ENCODE data around the gene EHBP1L1.

EHBP1L1 gene

DNA sequence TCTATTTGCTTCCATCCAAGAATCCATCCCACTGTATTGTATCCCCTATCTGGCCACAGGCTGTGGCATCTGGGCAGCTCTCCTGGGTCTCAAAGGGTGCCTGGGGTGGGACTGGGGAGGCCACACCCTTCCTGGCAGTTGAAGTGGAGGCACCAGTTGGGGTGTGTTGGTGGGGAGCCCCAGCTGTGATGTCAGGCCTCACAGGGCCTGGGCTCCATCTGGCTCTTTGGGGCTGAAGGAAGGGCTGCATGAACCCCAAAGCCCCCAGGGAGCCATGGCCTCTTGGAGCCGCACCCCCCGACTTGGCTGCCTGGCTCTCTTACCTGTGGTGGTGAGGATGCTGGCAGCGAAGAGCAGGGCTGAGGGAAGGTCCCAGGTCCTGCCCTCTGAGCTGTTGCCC lies 19.3 kb downstream of the EHBP1L1 start:
- no peak for DNase-seq (ENCODE audit: low read depth in 2 of 2)

GRCh38 chr11:65595543-65596281 lies 19.9 kb downstream of the EHBP1L1 start, which contains the start of gene KCNK7:
Gene KCNK7, minus strand, starts transcription at chr11:65595800. Its CDS starts 28 bp downstream, at chr11:65595772.
- DNase-seq (ENCODE audit: low read depth in 2 of 2): no peak

DNA sequence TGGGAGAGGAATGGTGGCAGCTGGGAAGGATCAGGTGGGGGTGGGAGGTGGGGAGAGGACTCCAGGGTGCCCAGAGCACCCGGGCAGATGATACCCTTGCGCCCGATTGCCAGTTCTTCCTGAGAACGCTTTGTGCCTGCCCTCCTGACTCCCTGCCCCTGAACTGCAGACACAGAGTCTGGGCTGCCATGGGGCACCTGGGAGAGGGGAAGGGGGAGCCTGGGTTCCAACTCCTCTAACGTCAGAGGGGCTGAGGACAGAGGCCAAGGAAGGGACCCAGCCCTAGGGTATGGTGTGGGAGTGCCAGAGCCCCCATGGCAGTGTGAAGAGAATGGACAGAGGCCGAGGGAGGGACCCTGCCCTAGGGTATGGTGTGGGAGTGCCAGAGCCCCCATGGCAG lies 20.7 kb downstream of the EHBP1L1 start:
- no peak for DNase-seq (ENCODE audit: low read depth in 2 of 2)

GRCh38 chr11:65598258-65598699 lies 22.4 kb downstream of the EHBP1L1 start:
- no peak for DNase-seq (ENCODE audit: low read depth in 2 of 2)

- DNase-seq (ENCODE audit: low read depth in 2 of 2): no peak
Observed at GRCh38 chr11:65599216-65599954, 23.5 kb downstream of the EHBP1L1 start.

GRCh38 chr11:65599955-65600246 lies 24.0 kb downstream of the EHBP1L1 start:
- no peak for DNase-seq (ENCODE audit: low read depth in 2 of 2)

DNA sequence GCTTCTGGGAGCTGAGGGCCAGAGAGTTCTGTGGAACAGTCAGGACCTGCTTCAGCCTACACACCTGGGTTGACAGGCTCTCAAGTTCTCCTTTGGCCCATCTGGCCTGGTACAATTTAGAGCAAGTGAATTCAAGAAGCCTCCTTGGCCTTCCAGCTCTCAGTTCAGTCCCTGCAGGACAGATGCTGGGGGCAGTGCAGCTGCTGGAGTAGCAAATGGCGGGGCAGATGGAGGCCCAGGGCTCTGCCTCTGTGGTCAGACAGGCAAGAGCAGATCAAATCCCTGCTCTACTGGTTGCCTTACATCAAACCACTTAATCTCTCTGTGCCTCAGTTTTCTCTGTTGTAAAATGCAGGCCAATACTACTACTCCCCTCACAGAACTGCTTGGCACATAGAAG lies 28.4 kb downstream of the EHBP1L1 start:
- no peak for DNase-seq (ENCODE audit: low read depth in 2 of 2)

GRCh38 chr11:65606876-65607613 lies 31.2 kb downstream of the EHBP1L1 start:
- no peak for DNase-seq (ENCODE audit: low read depth in 2 of 2)

DNA sequence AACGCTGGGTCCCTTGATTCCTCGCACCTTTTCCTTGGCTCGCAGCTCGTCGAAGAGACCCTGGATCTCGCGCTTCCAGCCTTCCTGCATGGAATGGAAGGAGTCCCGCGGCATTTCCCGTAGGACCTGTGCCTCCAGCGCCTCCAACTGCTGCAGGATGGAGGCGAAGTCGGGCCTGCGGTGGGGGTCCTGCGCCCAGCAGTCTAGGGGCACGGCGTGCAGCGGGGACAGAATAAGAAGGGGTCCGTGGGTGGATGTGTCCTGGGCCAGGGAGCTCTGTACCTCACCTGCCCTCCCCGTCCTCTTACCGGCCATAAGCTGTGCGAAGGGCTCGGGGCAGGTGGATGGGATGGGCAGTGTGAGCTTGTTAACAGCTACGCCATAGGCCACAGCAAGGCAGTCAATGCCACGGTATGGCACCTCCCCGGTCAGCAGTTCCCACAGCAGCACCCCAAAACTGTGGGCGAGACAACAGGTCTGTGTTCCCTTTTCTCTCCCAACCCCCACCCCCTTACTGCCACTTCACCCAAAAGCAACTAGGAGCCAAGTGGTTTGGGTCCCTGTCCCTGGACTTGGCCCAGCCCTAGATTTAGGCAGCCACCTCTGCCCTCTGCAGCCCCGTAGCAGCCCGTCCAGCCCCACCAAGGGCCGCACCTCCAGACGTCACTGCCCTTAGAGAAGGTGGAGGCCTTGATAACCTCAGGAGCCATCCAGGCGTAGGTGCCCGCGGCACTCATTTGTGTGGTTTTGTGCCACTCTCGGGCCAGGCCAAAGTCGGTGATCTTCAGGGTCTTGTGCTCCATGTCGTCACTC lies 32.0 kb downstream of the EHBP1L1 start:
- DNase-seq (ENCODE audit: low read depth in 2 of 2): no peak

- no peak for DNase-seq (ENCODE audit: low read depth in 2 of 2)
Observed at GRCh38 chr11:65609229-65609628, 33.4 kb downstream of the EHBP1L1 start.

DNA sequence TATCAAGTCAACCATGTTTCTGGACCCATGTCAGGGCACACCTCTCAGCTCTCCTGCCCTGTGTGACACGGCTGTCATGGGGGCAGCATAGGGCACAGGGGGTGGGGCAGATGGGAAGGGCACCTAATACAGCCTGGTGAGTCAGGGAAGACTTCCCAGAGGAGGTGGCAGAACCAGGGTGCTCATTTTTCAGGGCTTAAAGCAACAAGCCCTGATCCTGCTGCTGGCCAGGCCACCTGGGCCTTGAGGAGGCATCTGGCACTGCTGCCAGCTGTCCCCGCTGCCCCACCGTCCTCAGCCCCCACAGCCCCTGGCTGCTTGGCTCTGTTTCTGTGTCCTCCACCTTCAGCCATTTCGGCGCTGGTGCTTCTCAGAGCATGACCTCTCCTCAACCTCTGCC lies 33.8 kb downstream of the EHBP1L1 start:
- no peak for DNase-seq (ENCODE audit: low read depth in 2 of 2)

GRCh38 chr11:65610404-65610803 lies 34.6 kb downstream of the EHBP1L1 start:
- no peak for DNase-seq (ENCODE audit: low read depth in 2 of 2)

DNA sequence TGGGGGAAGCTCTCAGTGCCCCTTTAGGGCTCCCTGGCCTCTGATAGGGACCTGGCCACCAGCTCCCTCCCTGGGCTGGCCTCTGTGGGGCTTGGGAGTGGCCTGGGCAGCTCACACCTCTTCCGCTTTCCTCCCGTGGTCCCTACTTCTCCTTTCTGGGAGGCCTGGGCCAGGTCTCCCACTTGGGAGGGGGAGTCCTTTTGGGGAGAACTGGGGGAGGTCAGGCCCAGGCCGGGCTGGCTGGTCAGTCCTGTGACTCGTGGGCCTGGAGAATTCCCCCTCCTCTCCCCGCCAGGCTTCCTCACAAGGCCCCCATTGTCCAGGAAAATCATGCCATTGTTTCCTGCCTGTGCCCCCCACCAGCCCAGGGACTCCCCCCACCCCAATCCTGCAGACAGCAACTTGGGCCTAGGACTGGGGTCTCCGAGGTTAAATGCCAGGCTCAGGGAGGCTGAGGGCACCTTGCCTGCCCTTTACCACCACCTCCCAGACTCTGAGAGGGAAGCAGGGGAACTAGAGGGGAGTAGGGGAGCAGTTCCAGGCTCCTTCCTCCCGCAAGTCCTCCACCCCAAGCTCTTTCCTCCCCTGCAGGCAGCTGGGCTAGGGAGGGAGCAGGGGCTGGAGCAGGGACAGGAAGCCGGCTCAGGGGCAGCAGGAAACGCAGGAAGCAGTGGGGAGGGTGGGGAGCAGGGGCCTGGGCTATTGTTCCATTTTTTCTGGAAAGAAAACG lies 35.3 kb downstream of the EHBP1L1 start:
- no peak for DNase-seq (ENCODE audit: low read depth in 2 of 2)

DNA sequence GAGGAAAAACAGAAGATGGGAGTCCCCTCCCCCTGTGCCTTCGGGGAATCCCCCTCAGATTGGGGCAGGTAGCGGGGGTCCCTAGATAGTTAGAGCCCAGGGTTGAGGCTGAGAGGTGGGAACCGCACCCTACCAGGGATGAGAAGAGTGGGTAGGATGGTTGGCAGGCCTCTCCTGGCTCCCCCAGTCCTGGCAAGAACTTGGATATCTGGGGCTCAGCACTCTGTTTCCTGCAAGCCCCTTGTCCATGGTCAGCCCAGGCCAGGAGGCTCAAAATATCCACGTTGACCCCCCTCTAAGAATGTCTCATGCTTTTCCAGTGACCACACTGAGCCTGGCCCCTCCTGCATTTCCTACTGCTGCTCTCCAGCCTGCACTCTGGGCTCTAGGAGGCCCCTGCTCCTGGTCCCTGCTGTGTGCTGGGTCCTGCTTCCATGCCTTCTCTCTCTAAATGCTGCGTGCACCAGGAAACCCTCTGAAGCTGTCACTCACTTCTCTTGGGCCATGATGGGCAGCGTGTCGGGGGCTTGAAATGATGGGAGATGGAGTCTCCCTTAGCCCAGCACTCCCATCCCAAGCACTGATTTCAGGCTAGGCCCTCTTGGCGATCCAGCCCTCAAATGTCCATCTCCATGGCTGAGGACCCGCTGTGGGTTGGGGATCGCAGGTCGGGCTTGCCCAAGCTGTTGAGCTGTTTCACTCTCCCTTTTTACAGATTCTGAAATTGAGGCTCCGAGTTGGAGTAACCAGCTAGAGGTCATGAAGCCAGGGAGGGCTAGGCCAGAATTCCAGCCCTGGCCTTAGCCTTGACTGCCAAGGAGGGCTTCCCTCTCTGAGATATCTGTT lies 36.1 kb downstream of the EHBP1L1 start:
- DNase-seq (ENCODE audit: low read depth in 2 of 2): no peak

DNA sequence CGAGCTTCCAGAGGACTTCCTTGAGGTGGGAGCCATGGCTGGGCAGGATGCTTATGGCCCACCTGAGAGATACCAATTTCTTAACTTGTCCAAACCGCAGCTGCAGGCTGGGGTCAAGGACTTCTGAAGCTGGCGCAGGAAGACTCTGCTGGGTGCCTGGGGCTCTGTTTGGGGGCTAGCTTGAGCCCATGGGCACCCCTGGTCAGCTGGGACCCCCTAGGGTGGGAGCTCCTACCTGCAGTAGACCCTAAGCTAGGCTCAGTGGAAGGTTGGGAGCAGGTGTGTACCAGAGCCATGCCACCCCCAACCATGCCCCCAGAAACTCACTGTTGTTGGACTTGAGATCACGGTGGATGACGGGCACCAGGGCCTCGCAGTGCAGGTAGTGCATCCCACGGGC lies 36.8 kb downstream of the EHBP1L1 start:
- DNase-seq (ENCODE audit: low read depth in 2 of 2): no peak

DNA sequence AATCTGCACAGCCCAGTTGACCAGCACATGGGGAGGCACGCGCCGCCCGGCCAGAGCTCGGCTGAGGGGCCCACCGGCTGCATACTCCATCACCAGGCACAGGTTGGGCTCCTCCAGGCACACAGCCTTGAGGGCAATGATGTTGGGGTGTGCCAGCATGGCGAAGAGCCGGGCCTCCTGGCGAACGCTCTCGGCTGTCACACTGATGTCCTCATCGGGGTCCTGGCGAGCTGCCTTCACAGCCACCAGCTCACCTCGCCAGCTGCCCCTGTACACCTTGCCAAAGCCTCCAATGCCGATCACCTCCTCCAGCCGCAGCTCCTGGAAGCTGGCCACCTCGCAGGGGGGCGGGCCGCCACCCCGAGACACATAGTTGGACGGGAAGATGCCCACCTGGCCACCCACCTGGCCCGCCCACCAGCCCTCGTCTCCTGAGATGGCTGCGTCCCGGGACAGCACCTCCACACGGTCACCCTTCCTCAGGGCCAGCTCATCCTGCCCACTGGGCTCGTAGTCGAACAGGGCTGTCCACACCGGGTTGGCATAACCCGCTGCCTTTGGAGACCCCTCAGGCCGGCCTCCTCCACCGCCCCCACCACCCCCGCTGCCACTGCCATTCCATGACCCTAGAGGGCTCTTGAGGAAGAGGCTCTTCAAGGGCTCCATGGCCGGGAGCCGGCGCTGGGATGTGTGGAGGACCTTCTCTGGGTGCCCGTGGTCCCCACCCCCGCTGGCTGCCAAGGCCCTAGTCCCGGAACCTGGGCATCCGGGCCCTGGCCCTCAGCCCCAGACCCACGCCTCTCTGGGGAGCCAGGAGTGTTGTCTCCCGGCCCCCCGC lies 37.5 kb downstream of the EHBP1L1 start:
- no peak for DNase-seq (ENCODE audit: low read depth in 2 of 2)

DNA sequence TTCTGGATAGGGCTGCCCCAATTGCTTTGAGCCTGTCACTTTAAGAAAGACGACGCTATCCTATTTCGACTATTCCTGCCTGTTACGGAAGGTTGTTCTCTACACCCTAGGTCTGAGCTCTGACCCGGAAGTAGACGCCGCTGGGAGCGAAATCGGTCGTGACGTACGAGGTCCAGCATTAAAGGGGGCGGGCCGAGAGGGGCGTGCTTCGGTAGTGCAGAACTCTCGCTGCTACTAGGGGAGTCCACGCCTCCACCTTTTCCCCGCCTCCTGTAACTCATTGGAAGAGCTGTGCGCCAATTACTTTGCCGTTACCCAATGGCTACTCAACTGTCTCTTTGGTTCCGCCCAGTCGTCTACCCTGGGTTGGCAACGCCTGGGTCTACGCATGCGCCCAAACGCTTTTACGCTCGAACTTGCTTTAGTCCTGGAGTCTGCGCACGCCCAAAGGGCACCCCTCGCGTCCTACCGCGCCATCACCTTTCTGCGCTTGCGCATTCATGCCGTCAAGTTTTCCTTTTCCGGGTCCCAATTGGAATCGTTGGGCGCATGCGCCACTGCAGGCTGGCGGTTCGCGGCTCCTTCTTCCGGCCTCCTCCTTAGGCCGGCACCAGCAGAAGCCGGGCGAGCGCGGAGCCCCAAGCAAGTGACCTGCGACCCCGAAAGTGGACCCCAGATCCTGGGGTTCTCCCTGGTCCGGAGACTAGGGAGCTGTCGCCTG lies 39.5 kb downstream of the EHBP1L1 start, which contains the start of gene PCNX3:
Gene PCNX3, plus strand, starts transcription at position 548 of the 721 bp plus-strand sequence. CDS start 536 bp downstream, outside the sequence.
- DNase-seq (ENCODE audit: low read depth in 2 of 2): peak; percentile 99 to 100

DNA sequence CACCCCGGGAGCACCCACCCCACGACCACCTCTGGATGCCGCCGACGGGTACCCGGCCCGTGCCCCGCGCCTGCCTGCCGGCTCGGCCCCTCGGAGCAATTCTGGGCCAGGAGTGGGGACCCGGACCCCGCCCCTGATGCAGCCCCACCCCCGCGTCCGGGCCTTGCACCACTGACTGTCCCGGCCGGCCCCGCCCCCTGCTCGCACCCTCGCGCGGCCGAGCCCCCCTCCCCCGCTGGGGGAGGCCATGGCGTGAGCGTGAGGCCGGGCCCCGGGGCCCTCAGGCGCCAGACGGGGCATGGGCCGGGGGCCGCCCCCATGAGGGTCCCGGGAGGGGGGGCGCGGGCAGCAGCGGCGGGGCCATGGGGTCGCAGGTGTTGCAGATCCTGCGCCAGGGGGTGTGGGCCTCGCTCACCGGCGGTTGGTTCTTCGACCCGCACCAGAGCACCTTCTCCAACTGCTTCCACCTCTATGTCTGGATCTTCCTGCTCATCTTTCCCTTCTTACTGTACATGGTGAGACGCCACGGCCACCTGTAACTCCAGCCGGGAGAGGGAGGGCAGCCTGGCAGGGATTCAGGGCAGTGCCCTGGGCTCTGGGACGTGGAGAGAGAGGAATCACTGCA lies 40.2 kb downstream of the EHBP1L1 start:
- no peak for DNase-seq (ENCODE audit: low read depth in 2 of 2)

Measured in stimulated activated CD4-positive, alpha-beta T cell treated with anti-CD3 and anti-CD28 coated beads, Interleukin-4, amount 100 ng/mL, for 48 hours (primary cell).